ENCODE measurements around the gene PPP2R5A.

- TF ChIP-seq CTCF (IDR thresholded peaks at IDR 0.05) = no peak
- no peak for TF ChIP-seq EP300 (IDR thresholded peaks at IDR 0.05)
These were observed 37.2 kb upstream of the PPP2R5A start for GRCh38 chr1:212247988-212248387.

Measured in tibial nerve (tissue), 4 donors.